HEK293T (cell line): ENCODE data around the gene RNF6.

Source experiments
- BHLHE40 ChIP-seq: fragments of 450-650 bp; IDR thresholded peaks from 2 replicates; pipeline ENCODE4 v1.6.1; 2016; ENCODE audit warnings: mild to moderate bottlenecking, moderate library complexity, borderline replicate concordance
- FOXA1 ChIP-seq: fragments of 450-650 bp; IDR thresholded peaks from 2 replicates; pipeline ENCODE4 v1.6.1; 2016; ENCODE audit warnings: mild to moderate bottlenecking
- FOXM1 ChIP-seq: fragments of 450-650 bp; IDR thresholded peaks from 2 replicates; pipeline ENCODE4 v1.6.1; 2017; ENCODE audit warnings: mild to moderate bottlenecking, borderline replicate concordance
- L3MBTL2 ChIP-seq: fragments of 450-650 bp; conservative IDR thresholded peaks from 2 replicates; pipeline ENCODE4 v1.6.1; 2016; ENCODE audit warnings: mild to moderate bottlenecking
- SP1 ChIP-seq: fragments of 450-650 bp; IDR thresholded peaks from 2 replicates; pipeline ENCODE4 v1.6.1; 2017
- TF ChIP-seq, protein P1 (sequence below): fragments of 450-650 bp; IDR thresholded peaks from 2 replicates; pipeline ENCODE4 v1.6.1; 2016

- TF ChIP-seq SP1 (no peak), BHLHE40 (no peak), FOXA1 (no peak), L3MBTL2 (no peak), FOXM1 (no peak)
- TF ChIP-seq, protein P1, sequence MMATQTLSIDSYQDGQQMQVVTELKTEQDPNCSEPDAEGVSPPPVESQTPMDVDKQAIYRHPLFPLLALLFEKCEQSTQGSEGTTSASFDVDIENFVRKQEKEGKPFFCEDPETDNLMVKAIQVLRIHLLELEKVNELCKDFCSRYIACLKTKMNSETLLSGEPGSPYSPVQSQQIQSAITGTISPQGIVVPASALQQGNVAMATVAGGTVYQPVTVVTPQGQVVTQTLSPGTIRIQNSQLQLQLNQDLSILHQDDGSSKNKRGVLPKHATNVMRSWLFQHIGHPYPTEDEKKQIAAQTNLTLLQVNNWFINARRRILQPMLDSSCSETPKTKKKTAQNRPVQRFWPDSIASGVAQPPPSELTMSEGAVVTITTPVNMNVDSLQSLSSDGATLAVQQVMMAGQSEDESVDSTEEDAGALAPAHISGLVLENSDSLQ, result no peak
Measured at GRCh38 chr13:26183416-26183815, 38.7 kb downstream of the RNF6 start.
